Stimulated activated CD4-positive, alpha-beta T cell treated with anti-CD3 and anti-CD28 coated beads, Interleukin-2, amount 100 ng/mL, for 24 hours (primary cell): ENCODE measurements around the gene DIS3L2.
"Not testable (repeated sequence)": the region's sequence is repeated elsewhere in the genome, so short reads cannot be mapped to it uniquely, and the experiment has no call there.

ENCODE experiments used
- DNase-seq, 2 donors: peaks; one replicate each; pipeline ENCODE4 v3.0.0-alpha.2; 2020

The DIS3L2 gene

GRCh38 chr2:232327105-232328031 lies 365.9 kb downstream of the DIS3L2 start:
- DNase-seq, result peak; percentile 88 to 91

DNA sequence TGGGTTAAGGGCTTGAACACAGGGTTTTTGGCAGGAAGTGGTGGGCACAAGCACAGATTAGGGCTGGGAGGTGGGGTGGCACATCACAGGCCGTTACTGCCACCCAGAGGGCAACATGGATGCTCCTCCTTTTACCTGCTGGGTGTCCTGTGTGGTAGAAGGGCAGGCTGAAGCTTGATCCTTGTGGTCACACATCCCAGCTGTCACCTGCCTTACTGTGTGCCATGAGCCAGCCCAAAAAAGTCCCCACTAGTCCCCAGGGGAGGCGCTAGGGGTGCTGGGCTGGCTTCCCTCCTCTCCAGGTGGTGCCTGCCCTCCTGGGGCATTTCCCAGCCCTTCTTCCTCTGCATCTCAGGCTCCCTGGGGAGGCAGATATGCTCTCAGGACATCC lies 366.5 kb downstream of the DIS3L2 start:
- no peak for DNase-seq

- no peak for DNase-seq
Observed at GRCh38 chr2:232328516-232329460, 367.3 kb downstream of the DIS3L2 start.

GRCh38 chr2:232329716-232330067 lies 368.2 kb downstream of the DIS3L2 start:
- DNase-seq, result no peak

DNA sequence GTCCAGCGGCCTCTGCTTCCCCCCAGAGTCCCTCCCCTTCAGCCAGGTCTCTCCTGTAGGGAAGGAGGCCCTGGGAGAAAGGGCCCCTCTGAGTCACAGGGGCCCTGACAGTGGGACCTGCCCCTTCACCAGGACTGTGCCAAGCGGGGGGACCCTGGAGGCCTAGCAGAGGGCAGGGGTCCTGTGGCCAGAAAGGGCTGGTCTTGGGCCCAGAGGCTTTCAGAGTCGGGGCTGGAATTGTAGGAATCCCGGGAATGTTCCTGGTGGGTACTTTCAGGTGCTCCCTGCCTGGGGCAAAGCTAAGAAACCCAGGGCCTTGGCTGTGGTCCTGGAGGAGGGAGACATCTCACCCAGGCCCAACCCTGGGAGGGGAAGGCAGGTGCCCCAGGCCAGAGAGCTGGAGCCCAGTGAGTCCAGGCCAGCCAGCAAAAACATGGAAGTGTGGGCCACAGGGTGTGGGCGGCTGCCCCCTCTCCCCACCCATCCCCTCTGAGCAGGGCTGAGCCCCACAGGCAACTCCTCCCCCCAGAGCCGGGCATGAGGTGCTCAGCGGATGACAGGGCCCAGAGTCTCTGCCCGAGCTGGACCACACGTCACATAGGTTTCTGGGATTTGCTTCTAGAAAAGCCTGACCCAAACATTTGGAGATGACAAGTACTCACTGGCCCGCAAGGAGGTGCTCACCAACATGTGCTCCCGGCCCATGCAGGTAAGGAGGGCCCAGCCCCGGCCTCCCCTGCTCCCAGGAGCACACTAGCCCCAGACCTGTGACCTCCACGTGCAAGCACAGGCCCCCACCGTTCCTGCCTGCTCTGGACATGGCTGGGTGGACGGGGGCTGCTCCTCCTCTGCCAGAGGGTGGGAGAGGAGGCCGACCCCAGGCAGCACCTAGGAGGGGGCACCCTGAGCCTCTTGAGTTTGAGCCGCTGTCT lies 368.8 kb downstream of the DIS3L2 start:
- no peak for DNase-seq

- not testable (repeated sequence) for DNase-seq
Observed at GRCh38 chr2:232331061-232331460, 369.5 kb downstream of the DIS3L2 start.

GRCh38 chr2:232331641-232332040 lies 370.1 kb downstream of the DIS3L2 start:
- not testable (repeated sequence) for DNase-seq

DNA sequence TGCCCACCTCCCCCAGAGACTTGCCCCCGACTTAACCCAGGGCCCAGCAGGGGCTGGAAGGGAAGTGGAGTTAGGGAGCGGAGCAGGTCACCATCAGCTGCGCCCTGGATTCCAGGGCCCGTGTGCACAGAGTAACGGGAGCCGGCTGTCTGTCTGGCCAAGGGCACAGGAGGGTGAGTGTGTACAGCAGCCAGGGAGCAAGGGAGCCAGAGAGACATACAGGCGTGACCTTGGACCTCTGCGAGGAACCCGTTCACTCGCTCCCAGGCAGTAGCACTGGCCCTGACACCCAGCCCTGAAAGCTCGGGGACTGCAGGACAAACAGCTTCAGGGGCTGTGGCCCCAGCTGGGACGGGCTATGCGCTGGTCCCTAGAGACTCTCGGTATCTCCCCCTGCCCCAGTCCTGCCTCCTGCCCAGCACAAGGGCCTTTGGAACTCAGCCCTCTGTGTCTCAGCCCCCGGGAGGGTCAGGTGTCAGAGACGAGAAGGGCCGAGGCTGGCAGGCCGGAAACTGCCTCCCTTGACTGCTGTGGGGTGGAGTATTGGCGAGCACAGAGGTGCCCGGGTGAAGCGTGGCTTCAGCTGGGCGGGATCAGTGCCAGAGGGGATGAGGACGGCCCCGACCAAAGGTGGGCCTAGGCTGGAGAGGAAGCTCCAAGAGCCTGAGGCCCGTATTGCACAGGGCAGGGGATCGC lies 370.9 kb downstream of the DIS3L2 start:
- DNase-seq, result not testable (repeated sequence)

DNA sequence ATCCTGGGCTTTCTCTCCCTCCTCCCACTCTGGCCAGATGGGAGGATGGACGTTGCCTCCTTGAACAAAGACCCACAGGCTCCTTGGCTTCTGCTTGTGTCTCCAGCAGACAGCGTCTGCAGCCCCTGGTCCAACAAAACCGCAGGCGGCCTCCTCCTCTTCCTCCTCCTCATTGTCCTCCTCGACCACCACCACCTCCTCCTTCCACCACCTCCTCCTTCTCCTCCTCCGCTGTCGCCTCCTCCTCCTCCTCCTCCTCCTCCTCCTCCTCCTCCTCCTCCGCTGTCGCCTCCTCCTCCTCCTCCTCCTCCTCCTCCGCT lies 371.4 kb downstream of the DIS3L2 start:
- DNase-seq, result no peak

GRCh38 chr2:232333361-232334135 lies 372.0 kb downstream of the DIS3L2 start:
- peak in 1 of 2 donors; percentile 20 for DNase-seq

GRCh38 chr2:232334136-232334884 lies 372.8 kb downstream of the DIS3L2 start:
- DNase-seq, result not testable (repeated sequence)

DNA sequence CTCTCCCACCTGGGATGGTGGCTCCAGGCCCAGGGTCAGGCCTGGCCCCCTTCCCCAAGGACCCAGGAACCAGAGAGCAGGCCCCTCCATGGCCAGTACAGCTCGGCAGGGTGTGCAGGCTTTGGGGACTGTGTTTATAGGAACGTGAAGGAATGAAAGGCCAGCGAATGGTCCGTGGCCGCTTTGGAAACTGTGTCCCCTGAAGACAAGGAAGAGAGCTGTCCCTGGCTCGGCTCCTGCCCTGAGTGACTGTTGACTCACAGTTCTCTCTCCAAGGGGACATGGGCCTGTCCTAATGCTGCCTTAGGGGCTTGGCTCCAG lies 373.3 kb downstream of the DIS3L2 start:
- DNase-seq, result not testable (repeated sequence)

DNA sequence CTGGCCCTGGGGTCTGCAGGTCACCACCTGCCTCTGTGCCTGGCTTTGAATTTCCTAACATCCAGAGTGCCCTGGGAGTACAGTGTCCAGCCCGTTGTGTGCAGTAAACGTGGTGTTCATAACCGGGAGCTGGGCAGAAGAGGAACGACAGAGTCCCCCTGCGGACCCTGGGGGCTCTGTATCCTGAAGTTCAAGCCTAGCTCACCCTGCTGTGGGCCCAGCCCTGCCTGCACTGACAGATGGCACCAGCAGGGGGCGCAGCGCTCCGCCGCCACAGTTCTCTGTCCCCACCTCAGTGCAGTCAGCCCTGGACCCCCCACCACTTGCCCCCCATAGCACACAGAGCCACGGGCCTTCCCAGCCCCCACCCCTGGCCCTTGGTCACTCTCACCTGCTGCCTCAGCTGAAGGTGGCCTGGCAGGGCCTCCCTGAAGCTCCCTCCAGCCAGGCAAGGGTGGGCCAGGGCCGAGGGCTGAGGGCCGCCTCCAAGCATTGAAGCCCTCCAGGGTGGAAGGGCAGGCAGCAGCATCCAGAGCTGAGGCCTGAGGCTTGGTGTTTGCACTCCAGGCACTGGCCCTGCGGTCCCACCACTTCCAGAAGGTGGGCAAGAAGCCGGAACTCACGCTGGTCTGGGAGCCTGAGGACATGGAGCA lies 373.8 kb downstream of the DIS3L2 start:
- peak in 1 of 2 donors; percentile 13 for DNase-seq

- peak in 1 of 2 donors; percentile 13 for DNase-seq
Observed at GRCh38 chr2:232335859-232336215, 374.3 kb downstream of the DIS3L2 start.

DNA sequence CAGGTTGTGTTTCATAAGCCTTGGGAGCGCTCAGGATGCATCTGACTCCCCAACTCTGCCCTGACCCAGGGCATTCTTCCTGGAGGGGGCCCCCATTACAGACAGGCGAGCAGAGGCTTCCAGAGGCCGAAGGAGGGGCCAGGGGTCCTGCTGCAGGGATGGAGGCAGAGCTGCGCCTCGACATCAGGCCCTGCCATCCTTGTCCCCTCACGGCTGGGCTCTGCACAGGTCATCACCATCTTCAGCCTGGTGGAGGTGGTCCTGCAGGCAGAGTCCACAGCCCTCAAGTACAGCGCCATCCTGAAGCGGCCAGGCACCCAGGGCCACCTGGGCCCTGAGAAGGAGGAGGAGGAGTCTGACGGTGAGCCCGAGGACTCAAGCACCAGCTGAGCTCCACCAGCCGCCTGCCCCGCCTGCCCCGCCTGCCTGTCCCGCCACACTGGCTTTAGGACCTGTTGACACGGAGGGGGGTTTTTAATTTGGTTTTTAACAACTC lies 374.8 kb downstream of the DIS3L2 start:
- DNase-seq, result peak in 1 of 2 donors; percentile 13

DNA sequence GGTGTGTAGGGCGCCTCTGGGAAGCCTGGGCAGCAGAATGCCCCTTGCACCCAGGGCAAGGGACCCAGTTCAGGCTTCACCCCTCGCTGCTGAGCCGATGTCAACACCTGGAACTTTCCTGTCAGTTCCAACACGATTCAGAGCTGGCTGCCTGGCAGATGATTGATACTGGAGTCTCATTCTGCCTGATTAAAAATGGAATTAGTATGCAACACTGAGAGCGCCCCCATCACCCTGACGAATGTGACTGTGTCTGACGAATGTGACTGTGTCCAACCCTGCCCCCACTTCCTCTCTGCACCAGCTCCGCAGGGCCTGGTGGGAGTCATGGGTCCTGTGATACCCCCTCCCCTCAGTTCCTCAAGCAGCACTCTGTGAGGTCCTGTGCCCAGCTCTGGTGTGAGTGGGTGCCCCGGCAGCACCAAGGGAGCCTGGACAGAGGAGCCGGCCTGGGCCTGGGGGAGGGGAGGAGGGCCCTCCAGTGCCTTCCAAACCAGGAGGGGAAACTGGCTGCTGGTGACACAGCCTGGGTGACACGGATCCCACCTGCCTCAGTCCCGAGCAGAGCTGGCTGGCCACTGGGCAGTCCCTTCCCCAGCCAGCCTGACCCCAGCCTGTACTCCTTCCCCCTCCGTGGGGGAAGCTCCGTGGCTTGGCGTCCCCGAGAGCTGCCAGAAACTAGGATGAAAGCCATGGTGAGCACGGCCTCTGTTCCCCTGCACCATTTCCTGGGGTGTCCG lies 375.6 kb downstream of the DIS3L2 start:
- DNase-seq, result peak in 1 of 2 donors; percentile 13

DNA sequence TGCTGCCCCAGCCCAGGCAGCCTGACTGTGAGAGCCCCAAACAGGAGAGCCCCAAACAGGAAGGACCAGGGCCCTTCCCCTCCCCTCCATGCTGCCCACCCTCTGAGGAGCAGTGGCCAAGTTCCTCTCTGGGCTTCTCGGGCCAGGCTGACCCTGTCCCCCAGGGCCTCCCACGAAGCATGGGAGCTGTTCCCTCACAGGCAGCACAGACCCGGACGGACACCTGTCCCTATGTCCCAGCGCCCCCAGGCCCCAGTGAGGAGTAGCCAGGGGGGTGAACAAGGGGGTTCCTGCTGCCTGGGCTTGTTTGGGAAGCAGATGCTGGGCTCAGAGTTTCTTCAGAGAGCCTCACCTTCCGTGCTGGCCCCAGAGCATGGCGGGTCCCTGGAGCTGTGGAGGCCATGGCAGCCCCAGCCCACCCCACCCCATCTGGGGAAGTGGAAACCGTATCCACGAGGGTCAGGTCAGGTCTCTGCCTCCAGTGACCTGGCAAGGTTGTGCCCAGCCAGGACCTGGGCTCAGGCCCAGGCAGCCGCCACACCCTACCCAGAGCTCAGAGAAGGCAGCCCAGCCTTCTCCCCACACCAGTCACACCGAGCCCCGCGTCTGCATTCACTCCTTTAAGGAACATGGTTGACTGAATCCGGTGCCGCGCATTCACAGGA lies 376.7 kb downstream of the DIS3L2 start:
- DNase-seq, result not testable (repeated sequence)

GRCh38 chr2:232338759-232339106 lies 377.2 kb downstream of the DIS3L2 start:
- DNase-seq, result no peak
